GM19238 (cell line): ENCODE data around the gene FGD3.

Experiments
- DNase-seq: peaks from one replicate; pipeline ENCODE4 v3.0.0; 2011; ENCODE audit warnings: low spot score; ENCODE audit not compliant: insufficient read length

Gene FGD3

DNA sequence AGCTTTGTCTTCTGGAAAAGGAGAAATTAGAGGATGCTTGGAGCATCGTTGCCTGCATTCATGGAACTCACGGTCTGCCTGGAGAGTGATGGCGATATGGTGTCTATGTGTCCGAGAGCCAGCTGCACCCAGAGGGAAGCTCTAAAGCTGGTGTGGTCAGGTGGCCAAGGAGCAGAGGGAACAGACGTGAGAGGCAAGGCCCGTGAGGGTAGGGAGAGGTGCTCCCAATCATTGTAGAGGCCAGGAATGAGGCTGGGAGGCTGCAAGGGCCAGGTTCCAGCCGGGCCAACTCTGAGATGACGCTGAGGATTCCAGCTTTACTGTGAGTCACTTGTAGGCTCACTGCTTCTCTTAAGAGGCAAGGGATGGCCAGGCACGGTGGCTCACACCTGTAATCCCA is 7.6 kb downstream of the FGD3 start:
- no peak for DNase-seq

DNA sequence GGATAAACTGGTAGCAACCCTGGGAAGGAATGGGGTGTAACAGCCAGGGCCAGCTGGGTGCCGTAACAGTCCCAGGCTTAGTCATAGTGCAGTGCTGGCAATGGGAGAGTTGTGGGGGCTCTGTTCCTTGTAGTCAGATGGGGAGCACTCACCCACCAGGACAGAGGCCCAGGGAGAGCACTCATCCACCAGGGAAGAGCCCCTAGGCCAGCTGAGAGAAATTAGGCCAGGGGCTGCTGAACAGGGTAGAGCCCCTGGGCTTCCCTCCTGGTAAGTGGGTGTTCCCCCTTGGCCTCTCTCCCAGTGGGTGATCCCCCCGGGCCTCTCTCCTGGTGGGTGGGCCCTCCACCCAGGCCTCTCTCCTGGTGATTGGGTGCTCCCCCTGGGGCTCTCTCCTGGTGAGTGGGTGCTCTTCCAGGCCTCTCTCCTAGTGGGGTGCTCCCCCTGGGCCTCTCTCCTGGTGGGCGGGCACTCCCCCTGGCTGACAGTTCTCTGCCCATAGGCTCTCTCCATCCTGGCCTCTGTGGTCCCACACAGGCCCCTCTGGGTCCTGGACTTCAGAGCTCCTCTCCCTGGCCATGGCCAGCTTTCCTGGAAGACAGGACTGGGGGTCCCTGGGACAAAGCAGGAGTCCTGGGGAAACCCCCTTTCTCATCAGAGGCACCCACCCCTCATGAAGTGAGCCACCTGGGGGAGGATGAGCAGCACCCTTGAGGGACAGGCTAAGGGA is 13.4 kb downstream of the FGD3 start:
- DNase-seq = no peak

DNA sequence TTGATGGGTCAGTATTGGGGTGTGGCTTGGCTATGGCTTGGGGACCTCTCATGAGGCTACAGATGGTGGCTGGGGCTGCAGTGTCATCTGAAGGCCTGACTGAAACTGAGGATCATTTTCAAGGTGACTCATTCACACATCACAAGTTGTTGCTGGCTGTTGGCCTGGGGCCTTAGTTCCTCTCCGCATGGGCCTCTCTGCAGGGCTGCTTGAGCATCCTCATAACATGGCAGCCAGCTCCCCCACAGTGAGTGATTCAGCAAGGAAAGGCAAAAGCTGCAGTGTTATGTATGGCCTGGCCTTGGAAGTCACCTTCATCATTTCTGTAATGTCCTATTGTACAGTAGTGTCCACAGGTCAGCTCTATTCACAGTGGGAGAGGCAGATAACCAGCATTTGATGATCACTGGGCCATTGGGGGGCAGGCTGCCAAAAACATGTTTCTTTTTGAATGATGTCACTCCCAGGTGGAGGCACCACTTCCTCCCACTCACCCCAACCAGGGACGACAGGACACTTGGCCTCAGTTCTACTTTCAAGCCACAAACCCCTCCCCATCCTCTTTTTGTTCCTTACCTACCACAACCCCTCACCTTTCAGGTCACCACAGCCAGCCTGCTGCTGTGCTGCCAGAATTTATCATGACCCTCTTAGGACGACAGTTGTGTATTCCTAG is 14.4 kb downstream of the FGD3 start:
- no peak for DNase-seq

GRCh38 chr9:92962303-92962649 is 15.0 kb downstream of the FGD3 start:
- no peak for DNase-seq

GRCh38 chr9:92962846-92963245 is 15.5 kb downstream of the FGD3 start:
- DNase-seq = no peak

DNA sequence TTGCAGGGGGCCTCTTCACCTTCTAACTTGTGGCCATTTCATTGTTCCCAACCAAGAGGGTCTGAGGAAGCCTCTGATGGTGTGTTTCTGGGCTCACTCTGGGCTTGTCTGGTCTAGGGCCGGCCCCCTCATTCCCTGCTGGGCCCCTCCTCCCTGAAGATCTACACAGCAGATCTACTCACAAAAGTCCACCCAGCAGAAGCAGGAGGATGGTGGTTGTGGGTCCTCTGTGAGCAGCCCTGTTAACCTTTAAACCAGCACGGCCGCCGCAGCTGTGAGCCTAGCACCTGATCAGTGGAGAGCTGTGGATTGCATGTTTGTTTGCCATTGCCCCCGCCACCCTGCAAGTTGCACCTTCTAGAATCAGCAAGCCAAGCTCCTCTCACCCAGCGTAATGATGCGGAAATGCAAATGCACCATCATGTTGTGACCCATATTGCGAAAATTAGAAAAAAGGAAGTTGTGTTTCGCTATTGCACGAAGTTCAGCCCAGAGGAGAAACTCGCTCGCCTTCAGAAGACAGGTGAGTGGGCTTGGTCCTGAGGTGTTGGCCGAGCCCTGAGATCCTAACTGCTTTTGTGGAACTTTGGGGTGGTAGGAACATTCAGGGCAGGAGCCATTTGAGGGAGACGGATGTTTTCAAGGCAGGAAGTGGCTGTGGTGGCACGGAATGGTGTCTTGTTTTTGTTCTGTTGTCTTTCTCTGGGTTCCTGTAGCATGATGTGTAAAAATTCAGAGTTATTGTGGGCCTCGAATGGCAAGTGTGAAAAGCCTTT is 16.7 kb downstream of the FGD3 start:
- DNase-seq = peak; percentile 33

GRCh38 chr9:92964607-92965060 is 17.3 kb downstream of the FGD3 start:
- no peak for DNase-seq

DNA sequence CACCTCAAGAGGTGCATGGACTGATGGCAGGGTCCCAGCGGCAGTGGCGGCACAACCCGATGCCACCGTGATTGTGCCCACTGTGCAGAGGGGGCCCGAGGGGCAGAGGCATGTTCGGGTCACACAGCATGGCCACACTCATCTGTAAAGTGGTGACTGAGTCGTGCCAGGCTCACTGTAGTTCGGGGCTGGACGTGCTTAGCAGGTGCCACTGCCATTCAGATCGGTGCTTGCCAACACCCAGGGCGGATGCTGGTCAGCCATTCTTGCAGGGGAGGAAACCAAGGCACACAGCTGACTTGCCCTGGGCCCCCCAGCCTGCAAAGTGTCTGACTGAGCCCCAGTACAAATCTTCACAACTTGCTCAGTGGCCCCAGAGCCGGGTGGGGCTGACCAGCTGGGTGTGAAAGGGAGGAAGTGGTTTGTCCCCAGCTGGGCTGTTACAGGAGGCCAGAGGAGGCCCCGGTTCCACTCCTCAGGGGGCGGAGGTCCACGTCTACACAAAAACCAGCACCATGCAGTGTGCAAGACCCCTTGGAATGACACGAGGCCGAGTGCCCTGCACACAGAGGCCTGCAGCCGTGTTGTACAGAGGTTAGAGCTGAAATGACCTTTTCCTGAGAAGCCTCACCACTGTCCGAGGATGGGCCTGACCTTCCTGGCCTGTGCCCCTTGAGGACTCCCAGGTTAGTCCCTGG is 17.9 kb downstream of the FGD3 start:
- DNase-seq = no peak

DNA sequence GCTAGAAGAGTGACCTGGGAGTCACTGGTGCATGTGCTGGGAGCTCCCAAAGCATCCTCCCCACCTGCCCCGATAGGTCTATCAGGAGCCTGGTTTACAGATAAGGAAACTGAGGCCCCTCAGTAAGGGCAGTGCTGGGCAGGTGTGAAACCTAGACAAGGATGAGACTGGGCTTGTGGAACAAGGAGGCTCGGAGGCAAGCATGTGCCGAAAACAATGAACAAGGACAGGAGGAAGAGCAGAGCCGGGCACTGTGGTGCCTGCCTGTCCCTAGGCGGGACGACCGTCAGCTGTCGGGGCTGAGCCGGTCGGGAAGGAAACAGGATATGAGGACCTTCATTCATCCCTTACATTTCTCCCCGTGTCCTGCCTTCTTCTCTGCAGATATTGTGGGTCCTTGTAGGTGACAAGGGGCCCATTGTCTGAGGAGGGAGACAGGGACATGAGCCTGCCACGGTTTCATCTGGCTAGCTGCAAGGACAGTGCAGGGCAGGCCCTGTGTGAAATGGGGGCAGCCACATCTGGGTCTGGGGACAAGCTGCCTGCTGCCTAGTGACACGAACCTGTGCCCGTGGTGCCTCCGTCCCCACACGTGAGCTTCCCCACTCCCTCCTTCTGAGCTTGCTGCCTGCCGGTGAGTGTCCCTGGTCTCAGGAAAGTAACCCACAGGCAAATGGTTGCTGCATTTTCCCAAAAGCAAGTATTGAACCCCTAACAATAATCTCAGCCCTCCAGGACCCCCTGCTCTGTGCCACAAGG is 18.6 kb downstream of the FGD3 start:
- DNase-seq = no peak

- no peak for DNase-seq
These were observed 19.1 kb downstream of the FGD3 start for GRCh38 chr9:92966518-92966800.

DNA sequence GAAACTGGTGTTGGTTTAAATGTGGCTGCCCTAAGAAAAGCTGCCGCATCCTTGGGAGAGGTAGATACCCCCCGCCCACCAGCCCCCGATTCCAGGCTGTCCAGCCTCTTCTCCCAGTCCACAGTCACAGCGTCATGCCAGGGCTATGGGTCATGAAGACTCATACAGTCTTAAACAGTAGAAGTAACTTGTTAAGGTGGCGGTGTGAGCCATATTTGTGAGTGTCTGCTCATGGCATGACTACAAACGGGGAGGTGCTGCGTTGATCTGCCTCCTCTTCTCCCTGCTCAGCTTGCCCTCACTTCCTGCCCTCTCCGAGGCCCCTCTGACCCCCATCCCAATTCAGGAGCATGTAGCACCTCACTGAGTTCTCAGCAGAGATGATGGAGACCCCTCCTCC is 20.8 kb downstream of the FGD3 start:
- no peak for DNase-seq

DNA sequence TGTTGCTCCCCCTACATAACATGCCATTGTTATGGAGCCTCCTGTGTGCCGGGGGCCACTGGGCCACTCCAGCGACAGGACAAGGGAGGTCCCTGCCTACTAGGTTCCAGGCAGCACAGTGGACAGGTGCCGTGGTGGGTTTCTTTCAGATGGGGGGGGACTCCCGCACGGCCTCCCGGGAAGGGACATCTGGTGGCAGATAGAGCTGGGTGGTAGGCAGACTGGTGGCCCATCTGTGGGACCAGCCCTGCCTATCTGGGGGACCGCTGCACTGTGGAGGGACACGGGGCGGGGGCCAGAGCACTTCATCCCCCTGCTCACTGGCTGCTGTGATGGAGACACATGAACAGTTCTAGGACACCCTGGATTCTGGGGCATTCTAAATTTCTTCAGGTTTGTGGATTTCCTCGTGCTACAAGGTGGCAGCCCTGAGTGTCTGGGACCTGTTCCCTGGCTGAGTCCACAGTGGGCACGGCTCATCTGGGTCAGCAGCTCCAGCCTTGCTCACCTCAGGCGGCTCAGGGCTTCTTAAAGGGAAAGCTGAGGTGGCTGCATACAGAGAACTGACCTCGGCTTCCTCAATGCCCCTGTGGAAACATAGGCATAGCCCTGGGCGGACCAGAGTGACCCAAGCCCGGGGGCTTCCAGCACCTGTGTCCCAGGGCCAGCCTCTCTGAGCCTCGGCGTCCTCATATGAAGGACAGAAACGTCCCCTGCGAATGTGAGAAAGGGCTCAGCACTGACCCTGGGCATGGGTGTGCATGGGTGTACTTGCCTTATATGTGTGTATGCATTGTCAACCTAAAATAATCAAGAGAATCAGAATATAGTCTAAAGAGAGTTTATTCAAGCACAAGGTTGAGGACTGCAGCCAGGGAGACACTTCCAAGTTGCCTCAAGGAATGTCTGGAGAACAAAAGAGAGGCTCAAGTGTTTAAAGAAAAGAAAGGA is 22.5 kb downstream of the FGD3 start:
- DNase-seq = no peak

DNA sequence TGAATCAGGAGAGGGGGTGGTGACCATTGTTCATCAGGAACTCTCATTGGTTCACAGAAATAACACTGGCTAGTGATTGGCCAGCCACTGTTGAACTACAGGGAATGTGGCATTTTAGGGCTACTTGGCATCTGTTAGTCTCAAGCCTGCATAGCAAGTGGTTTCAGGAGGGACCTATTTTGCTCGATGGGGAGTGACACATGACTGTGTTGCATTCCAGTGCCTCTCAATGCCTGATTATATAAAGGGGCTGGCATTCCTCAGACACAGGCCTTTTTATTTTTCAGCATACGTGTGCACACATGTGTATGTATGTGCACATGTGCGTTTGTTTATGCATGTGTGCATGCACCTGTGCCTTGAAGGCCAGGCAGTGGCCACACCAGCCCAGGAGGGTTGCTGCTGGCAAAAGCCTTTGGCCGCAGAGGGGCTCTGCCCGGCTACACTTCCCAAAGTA is 23.2 kb downstream of the FGD3 start:
- no peak for DNase-seq

DNA sequence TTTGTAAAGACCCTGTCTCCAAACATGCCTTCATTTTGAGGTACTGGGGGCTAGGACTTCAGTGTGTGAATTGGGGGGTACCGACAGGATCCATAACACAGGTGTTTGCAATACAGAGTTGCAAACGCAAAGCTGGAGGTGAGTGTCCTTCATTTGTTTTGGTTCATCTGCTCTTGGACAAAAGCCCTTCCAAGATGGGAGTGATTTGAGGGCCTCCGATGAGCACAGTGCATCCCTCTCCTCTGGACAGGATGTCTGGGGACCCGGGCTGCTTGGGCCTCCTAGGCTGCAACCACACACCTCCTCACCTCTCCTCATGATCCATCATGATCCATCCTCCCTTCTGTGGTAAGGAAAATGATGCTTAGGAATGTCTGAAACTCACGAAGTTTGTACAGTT is 23.8 kb downstream of the FGD3 start:
- no peak for DNase-seq

GRCh38 chr9:92971776-92972175 is 24.5 kb downstream of the FGD3 start:
- no peak for DNase-seq

DNA sequence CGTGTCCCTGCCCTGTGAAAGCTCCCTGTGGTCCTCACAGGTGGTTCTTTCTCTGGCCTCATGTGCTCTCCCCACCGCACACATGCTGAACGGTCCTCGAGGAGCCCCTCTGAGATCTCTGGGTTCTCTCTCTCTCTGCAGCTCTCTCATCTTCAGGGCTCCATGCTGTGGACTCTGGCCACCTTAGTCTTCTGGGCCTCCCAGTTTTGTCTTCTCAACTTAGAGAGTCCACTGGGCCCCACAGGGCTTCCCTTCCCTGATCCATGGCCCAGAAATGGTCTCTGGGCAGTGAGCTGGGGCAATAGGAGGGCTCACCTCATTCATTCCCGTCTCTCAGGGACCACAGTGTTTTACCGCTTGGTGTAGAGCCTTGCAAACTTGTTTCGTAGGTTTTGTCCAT is 26.4 kb downstream of the FGD3 start:
- DNase-seq = no peak

- DNase-seq = no peak
These were observed 26.9 kb downstream of the FGD3 start for GRCh38 chr9:92974161-92974661.

GRCh38 chr9:92974761-92975755 is 27.7 kb downstream of the FGD3 start:
- DNase-seq = no peak

DNA sequence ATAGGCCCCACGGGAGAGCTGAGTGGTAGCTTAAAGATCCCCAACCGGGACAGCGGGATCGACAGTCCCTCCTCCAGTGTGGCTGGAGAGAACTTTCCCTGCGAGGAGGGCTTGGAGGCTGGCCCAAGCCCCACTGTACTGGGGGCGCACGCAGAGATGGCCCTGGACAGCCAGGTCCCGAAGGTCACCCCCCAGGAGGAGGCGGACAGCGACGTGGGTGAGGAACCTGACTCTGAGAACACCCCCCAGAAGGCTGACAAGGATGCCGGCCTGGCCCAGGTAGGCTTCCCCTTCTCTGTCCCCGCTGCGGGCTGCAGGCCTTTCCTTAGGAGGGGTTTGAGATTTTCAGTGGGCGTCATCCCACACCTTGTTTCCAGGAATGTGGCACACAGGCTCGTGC is 29.1 kb downstream of the FGD3 start:
- DNase-seq = no peak
